Hepatocyte (in vitro differentiated cells): ENCODE results near the gene DSE.

Source experiments
- CTCF ChIP-seq: fragments of 200-600 bp; sonication (generic); IDR thresholded peaks from 2 replicates; pipeline ENCODE4 v1.5.1; 2016; ENCODE audit warnings: antibody characterized with exemption, mild to moderate bottlenecking; ENCODE audit not compliant: poor library complexity
- EZH2 ChIP-seq: fragments of 200-600 bp; sonication (generic); IDR thresholded peaks from 2 replicates; pipeline ENCODE4 v1.6.1; 2016; ENCODE audit warnings: antibody characterized with exemption, mild to moderate bottlenecking, borderline replicate concordance

DNA sequence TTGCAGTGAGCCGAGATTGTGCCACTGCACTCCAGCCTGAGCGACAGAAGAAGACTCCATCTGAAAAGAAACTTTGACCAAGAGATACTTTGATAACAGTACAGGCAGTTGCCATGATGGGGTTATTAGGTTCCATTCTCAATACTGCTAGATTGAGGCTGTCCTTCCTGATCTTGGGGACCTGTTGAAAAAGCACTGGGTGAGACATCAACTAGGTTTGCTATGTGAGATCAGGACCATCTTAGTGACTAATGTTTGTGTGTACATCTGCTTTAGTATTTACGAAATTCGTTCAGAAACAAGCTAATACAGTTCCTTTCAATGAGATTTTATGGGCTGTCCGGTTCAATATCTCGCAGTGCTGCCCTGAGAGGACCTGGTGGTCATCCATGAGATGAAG, 2.6 kb downstream of the DSE start:
- no peak for TF ChIP-seq CTCF
- TF ChIP-seq EZH2, result no peak
